HCT116 (cell line): Measurements from ENCODE around the gene PDLIM4. TPM values are rescaled to one million over a fixed set of nuclear protein-coding genes. Genes with fewer than 3 reads are reported as not detected.

Experiments
- ATAC-seq: fragments of 200-7000 bp; cut with Tn5 transposase; 2 replicates; pipeline ENCODE4 v1.9.1; 2020; ENCODE audit warnings: mild to moderate bottlenecking, moderate library complexity
- BruUV-seq: library from RNA; stranded (reverse); fragments of 400-500 nt; replicated peaks from 2 replicates; lab custom pipeline; 2021; lab: Mats Ljungman, UMichigan
- CTCF ChIA-PET: fragments of 300-600 bp; sonication (Branson Sonifier 250); formaldehyde crosslinking; loops from one replicate; lab custom pipeline; 2021; ENCODE audit warnings: antibody characterized with exemption; lab: Charles Lee
- POLR2A ChIA-PET: fragments of 300-600, 350-600 bp; sonication (Branson Sonifier 250); formaldehyde crosslinking; loops from one replicate; lab custom pipeline; 2021; ENCODE audit warnings: antibody characterized with exemption; lab: Charles Lee
- RAD21 ChIA-PET, 2 experiments: fragments of 300-600 bp; sonication (Branson Sonifier 250); formaldehyde crosslinking; loops; one replicate each; lab custom pipeline; 2023; ENCODE audit warnings: low total read pairs in 2 of 2; ENCODE audit not compliant: uncharacterized antibody in 2 of 2, unreplicated experiment in 2 of 2, low non-redundant PET in 1 of 2; lab: Charles Lee
- DNase-seq: peaks from one replicate; pipeline ENCODE4 v3.0.0-alpha.2; 2010; ENCODE audit warnings: low read depth, low spot score
- H2AFZ ChIP-seq: fragments of 200-600 bp; shearing (Covaris generic), sonication (generic); 2 replicates; pipeline ENCODE4 v1.6.1; 2017; ENCODE audit warnings: low read depth, mixed run types, mixed read lengths, antibody characterized with exemption, low read length; ENCODE audit not compliant: poor library complexity, severe bottlenecking
- H3K27ac ChIP-seq: 2 replicates; pipeline ENCODE4 v1.5.1; 2012; ENCODE audit warnings: low read depth, low read length
- H3K27me3 ChIP-seq: fragments of 200-600 bp; sonication (generic); 2 replicates; pipeline ENCODE4 v1.6.1; 2016; ENCODE audit warnings: mixed run types, low read length, mixed read lengths; ENCODE audit not compliant: insufficient read depth
- H3K36me3 ChIP-seq, 2 experiments: fragments of 200-500 bp in 1 of 2; fragments of 200-600 bp in 1 of 2; sonication (Bioruptor generic) in 1 of 2; sonication (generic) in 1 of 2; 2 replicates each; pipeline versions ENCODE4 v1.5.1 to v1.6.1; 2014 to 2016; ENCODE audit warnings: low read length in 2 of 2, inconsistent platforms in 1 of 2, mixed read lengths in 1 of 2, mixed run types in 1 of 2; ENCODE audit not compliant: insufficient read depth in 2 of 2, control insufficient read depth in 1 of 2
- H3K4me1 ChIP-seq, 2 experiments: fragments of 200-600 bp in 1 of 2; sonication (generic) in 1 of 2; 2 replicates each; pipeline versions ENCODE4 v1.5.1 to v1.6.1; 2012 to 2017; ENCODE audit warnings: low read length in 2 of 2, inconsistent platforms in 1 of 2, mild to moderate bottlenecking in 1 of 2, mixed read lengths in 1 of 2, mixed run types in 1 of 2, moderate library complexity in 1 of 2; ENCODE audit not compliant: insufficient read depth in 2 of 2, control insufficient read depth in 1 of 2
- H3K4me2 ChIP-seq: fragments of 200-600 bp; sonication (generic); 2 replicates; pipeline ENCODE4 v1.6.1; 2017; ENCODE audit warnings: mixed run types, low read length, mixed read lengths
- H3K4me3 ChIP-seq, 2 experiments: fragments of 200-600 bp in 1 of 2; sonication (generic) in 1 of 2; replicated peaks in 1 of 2; 2 replicates each; pipeline ENCODE4 v1.5.1; 2011 to 2016; ENCODE audit warnings: low read length in 2 of 2, control low read depth in 1 of 2, low read depth in 1 of 2, mild to moderate bottlenecking in 1 of 2, mixed read lengths in 1 of 2, mixed run types in 1 of 2
- H3K79me2 ChIP-seq: fragments of 200-600 bp; sonication (generic); 2 replicates; pipeline ENCODE4 v1.6.1; 2017; ENCODE audit warnings: mild to moderate bottlenecking, mixed run types, low read length, moderate library complexity, mixed read lengths; ENCODE audit not compliant: insufficient read depth
- H3K9ac ChIP-seq: fragments of 200-600 bp; sonication (generic); 2 replicates; pipeline ENCODE4 v1.6.1; 2016; ENCODE audit warnings: low read length, mixed read lengths
- H3K9me2 ChIP-seq: fragments of 200-600 bp; sonication (generic), shearing (Covaris generic); 2 replicates; pipeline ENCODE4 v1.6.1; 2017; ENCODE audit warnings: mixed run types, mild to moderate bottlenecking, moderate library complexity; ENCODE audit not compliant: insufficient read depth
- H3K9me3 ChIP-seq, 2 experiments: fragments of 200-500 bp in 1 of 2; fragments of 200-600 bp in 1 of 2; sonication (Bioruptor generic) in 1 of 2; sonication (generic) in 1 of 2; 2 replicates each; pipeline ENCODE4 v1.6.1; 2014 to 2017; ENCODE audit warnings: low read length in 2 of 2, mixed read lengths in 2 of 2, inconsistent platforms in 1 of 2, low read depth in 1 of 2, mild to moderate bottlenecking in 1 of 2, mixed run types in 1 of 2, moderate library complexity in 1 of 2; ENCODE audit not compliant: control insufficient read depth in 1 of 2, insufficient read depth in 1 of 2
- H4K20me1 ChIP-seq: fragments of 200-600 bp; sonication (generic), shearing (Covaris generic); 2 replicates; pipeline ENCODE4 v1.6.1; 2017; ENCODE audit warnings: mixed run types, mild to moderate bottlenecking, moderate library complexity; ENCODE audit not compliant: insufficient read depth
- EZH2 ChIP-seq: fragments of 200-600 bp; sonication (generic); IDR thresholded peaks from 2 replicates; pipeline ENCODE4 v1.6.1; 2017; ENCODE audit warnings: antibody characterized with exemption, mixed run types
- POLR2AphosphoS5 ChIP-seq: IDR thresholded peaks from 2 replicates; pipeline ENCODE4 v1.6.1; 2011; ENCODE audit warnings: mild to moderate bottlenecking, low read depth, low read length, moderate library complexity
- RAD21 ChIP-seq: IDR thresholded peaks from 2 replicates; pipeline ENCODE4 v1.6.1; 2012; ENCODE audit warnings: low read depth, mild to moderate bottlenecking
- intact Hi-C: fragments of 100-400 bp; cut with micrococcal nuclease; formaldehyde crosslinking; loops from 2 replicates; pipeline ENCODE4 v1.10.0; 2022
- total RNA-seq: library from RNA; stranded (reverse); gene quantifications from one replicate; pipeline ENCODE4 v1.2.1, GENCODE V29; 2021; ENCODE audit not compliant: unreplicated experiment
- TF ChIP-seq, protein P1 (sequence below), 3 experiments: fragments of 200-600 bp in 1 of 3; sonication (generic) in 1 of 3; IDR thresholded peaks in 2 of 3; conservative IDR thresholded peaks in 1 of 3; 2 replicates each; pipeline ENCODE4 v1.5.1; 2012 to 2017; ENCODE audit warnings: low read depth in 2 of 3, low read length in 2 of 3, antibody characterized with exemption in 1 of 3, borderline replicate concordance in 1 of 3, control low read depth in 1 of 3, mild to moderate bottlenecking in 1 of 3, mixed read lengths in 1 of 3, mixed run types in 1 of 3, moderate library complexity in 1 of 3; ENCODE audit not compliant: insufficient read depth in 1 of 3

Gene PDLIM4
- total RNA-seq, 1 experiment from 2014 or later: not detected

DNA sequence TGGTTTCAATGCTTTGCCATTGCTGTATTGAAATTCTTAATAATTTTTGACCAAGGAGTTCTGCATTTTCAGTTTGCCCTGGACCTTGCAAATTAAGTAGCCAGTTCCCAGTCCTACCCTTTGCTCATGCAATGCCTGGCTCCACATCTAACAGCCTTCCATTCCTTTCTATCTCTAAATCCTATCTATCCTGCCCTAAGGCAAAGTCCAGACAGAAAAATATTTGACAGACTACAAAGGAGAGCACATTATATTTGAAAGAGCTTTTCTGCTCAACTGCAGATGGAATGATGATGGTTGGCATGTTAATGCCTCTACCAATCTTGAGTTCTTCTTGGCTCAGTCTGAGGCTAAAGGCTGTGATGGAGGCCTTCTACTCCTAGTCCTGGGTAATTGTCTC is 52.2 kb downstream of the PDLIM4 start:
- ATAC-seq (no peak), DNase-seq (no peak)
- Histone ChIP-seq H3K4me2 (no peak overlapping the region), H4K20me1 (no peaks in the 10 kb centered on the region), H3K79me2 (no peaks in the 10 kb centered on the region), H3K36me3 (no peaks in the 10 kb centered on the region), H3K9ac (no peak overlapping the region), H3K4me3 (no peak overlapping the region), H3K27me3 (no peaks in the 10 kb centered on the region), H3K9me2 (no peaks in the 10 kb centered on the region), H3K9me3 (no peaks in the 10 kb centered on the region), H3K27ac (no peak overlapping the region), H3K4me1 (no peaks in the 10 kb centered on the region), H2AFZ (no peak overlapping the region)
- TF ChIP-seq EZH2 (no peak), POLR2AphosphoS5 (no peak)
- intact Hi-C loops: no loop called here
- ChIA-PET CTCF (no interaction called here), RAD21 (no interaction called here), POLR2A (interaction anchor here (1.5 kb wide), 1 partner anchor 16 kb away, joined by 3 read pairs; the partner anchor contains the start of gene SLC22A4)
- no TSS peak for BruUV-seq

DNA sequence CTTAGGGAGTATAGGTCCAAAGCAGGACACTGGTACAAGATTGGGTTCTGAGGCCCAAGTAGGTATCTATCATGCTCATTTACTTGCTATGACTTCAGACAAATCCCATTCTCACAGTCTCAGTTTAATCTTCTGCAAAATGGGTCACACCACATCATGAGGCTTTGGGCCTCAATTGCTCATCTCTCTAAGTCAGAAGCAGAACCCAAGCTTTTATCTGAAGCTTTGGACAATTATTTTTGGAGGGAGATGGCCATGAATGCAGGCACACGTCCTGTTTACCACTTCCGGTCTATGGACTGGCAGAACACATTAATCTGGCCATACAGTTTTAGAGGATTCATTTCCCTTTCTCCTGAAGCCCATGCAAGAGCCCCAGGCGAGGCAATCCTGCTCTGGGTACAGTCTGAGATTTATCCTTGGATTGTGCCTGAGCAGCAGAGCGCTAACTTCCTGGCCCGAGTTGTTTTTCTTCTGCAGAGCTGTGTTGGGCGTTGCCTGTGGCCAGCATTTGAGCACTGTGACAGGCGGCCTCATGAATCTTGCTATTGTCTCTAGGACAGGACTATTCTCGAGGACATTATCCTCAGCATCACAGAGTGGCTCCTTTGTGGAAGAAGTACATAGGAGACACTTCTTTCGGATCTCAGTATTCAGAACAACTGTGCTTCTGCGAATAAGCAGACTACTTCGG is 52.8 kb downstream of the PDLIM4 start:
- no peaks in the 10 kb centered on the region for H3K36me3 ChIP-seq
- ChIA-PET CTCF (no interaction called here), POLR2A (interaction anchor here (1.5 kb wide), 1 partner anchor 16 kb away, joined by 3 read pairs; the partner anchor contains the start of gene SLC22A4), RAD21 (no interaction called here)
- TF ChIP-seq POLR2AphosphoS5 (no peak), RAD21 (no peak)
- TF ChIP-seq, protein P1, sequence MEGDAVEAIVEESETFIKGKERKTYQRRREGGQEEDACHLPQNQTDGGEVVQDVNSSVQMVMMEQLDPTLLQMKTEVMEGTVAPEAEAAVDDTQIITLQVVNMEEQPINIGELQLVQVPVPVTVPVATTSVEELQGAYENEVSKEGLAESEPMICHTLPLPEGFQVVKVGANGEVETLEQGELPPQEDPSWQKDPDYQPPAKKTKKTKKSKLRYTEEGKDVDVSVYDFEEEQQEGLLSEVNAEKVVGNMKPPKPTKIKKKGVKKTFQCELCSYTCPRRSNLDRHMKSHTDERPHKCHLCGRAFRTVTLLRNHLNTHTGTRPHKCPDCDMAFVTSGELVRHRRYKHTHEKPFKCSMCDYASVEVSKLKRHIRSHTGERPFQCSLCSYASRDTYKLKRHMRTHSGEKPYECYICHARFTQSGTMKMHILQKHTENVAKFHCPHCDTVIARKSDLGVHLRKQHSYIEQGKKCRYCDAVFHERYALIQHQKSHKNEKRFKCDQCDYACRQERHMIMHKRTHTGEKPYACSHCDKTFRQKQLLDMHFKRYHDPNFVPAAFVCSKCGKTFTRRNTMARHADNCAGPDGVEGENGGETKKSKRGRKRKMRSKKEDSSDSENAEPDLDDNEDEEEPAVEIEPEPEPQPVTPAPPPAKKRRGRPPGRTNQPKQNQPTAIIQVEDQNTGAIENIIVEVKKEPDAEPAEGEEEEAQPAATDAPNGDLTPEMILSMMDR (IDR thresholded peaks at IDR 0.05 in 2 of 3, conservative IDR thresholded peaks at IDR 0.05 in 1 of 3; ENCODE audit: borderline replicate concordance in 1 of 3, insufficient read depth in 1 of 3, low read depth in 2 of 3, low read length in 2 of 3): no peak
- H3K27me3 ChIP-seq: no peaks in the 10 kb centered on the region
- no peak overlapping the region for H3K9ac ChIP-seq
- no peak overlapping the region for H3K4me3 ChIP-seq
- H4K20me1 ChIP-seq: no peaks in the 10 kb centered on the region
- BruUV-seq: no TSS peak
- ATAC-seq: no peak
- no peaks in the 10 kb centered on the region for H3K9me3 ChIP-seq
- intact Hi-C loops: no loop called here
- no peak overlapping the region for H3K27ac ChIP-seq
- no peaks in the 10 kb centered on the region for H3K79me2 ChIP-seq
- no peak overlapping the region for H2AFZ ChIP-seq
- H3K9me2 ChIP-seq: no peaks in the 10 kb centered on the region
- no peak overlapping the region for H3K4me2 ChIP-seq
- H3K4me1 ChIP-seq: no peaks in the 10 kb centered on the region
- no peak for DNase-seq
